ENCODE results near the gene NEBL. TPM values are rescaled to one million over a fixed set of nuclear protein-coding genes. Genes with fewer than 3 reads are reported as not detected.

NEBL gene
- total and polyA plus RNA-seq, 11 donors = 187 to 855 (median 579) TPM

DNA sequence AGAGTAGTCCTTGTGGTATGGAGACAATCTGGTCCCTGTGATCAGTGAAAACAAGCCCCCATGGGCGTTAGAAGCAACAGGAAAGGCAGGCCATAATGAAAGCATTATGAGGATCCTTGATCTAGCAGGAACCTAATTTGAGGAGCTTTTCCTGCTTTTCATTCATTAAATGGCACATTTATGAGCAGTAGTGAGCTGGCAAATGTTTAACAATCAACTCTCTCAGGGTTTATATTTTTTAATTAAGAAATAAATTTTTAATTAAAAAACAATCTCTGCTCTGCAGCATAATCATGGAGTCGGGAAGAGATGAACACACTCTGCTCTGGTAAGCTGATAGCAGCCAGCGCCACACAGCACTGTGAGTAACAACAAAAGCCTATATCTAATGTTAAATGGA is 11.3 kb upstream of the NEBL start:
- intact Hi-C loops (cut with DNase I) = no loop called here
- no peak for ATAC-seq
- no peak for DNase-seq
- no peaks in the 10 kb centered on the region for H3K9me3 ChIP-seq
- 69 to 79% (median 75%) methylated on average over 3 of the region's 3 CpGs for WGBS, 4 donors
- no peak overlapping the region for H3K27ac ChIP-seq
- H3K4me3 ChIP-seq = no peak overlapping the region
- peaks cover 0 to 4% (median 0%) of the 10 kb centered on the region in 12 donors for H3K4me1 ChIP-seq
- H3K36me3 ChIP-seq = no peaks in the 10 kb centered on the region
- no peaks in the 10 kb centered on the region for H3K27me3 ChIP-seq
- TF ChIP-seq POLR2A (IDR thresholded peaks at IDR 0.05) = no peak
- TF ChIP-seq, protein P1, sequence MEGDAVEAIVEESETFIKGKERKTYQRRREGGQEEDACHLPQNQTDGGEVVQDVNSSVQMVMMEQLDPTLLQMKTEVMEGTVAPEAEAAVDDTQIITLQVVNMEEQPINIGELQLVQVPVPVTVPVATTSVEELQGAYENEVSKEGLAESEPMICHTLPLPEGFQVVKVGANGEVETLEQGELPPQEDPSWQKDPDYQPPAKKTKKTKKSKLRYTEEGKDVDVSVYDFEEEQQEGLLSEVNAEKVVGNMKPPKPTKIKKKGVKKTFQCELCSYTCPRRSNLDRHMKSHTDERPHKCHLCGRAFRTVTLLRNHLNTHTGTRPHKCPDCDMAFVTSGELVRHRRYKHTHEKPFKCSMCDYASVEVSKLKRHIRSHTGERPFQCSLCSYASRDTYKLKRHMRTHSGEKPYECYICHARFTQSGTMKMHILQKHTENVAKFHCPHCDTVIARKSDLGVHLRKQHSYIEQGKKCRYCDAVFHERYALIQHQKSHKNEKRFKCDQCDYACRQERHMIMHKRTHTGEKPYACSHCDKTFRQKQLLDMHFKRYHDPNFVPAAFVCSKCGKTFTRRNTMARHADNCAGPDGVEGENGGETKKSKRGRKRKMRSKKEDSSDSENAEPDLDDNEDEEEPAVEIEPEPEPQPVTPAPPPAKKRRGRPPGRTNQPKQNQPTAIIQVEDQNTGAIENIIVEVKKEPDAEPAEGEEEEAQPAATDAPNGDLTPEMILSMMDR (IDR thresholded peaks at IDR 0.05) = no peak

DNA sequence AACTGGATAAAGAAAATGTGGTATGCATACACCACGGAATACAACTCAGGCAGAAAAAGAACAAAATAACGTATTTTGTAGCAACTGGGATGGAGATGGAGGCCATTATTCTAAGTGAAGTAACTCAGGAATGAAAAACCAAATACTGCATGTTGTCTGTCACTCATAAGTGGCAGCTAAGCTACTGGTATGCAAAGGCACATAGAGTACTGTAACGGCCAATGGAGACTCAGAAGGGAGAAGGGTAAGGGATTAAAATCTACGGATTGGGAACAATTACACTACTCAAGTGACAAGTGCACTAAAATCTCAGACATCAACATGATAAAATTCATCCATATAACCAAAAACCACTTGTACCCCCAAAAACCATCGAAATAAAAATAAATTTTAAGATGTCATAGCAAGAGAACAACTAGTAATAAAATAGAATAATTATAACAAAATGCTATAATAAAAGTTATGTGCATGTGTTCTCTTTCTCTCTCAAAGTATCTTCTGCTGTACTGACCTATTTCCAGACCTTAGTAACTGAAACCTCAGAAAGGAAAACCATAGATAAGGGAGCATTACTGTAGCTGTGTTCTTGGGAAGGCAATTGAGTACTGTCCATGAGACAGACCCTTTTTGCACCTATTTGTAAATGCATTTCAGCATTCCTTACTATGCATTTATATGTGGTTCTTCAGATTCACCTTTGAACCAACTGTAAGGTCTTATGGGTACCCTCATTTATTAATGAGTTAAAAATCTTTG is 6.7 kb upstream of the NEBL start:
- ATAC-seq (peak; percentile 50 to 65 (median 56)), DNase-seq (no peak)
- Histone ChIP-seq H3K4me1 (peaks cover 0 to 7% (median 0%) of the 10 kb centered on the region in 12 donors), H3K27ac (no peak overlapping the region), H3K9me3 (no peaks in the 10 kb centered on the region), H3K27me3 (no peaks in the 10 kb centered on the region), H3K36me3 (no peaks in the 10 kb centered on the region), H3K4me3 (no peak overlapping the region)
- WGBS, 4 donors = 72 to 81% (median 76%) methylated on average over 5 of the region's 5 CpGs
- no peak for TF ChIP-seq POLR2A (IDR thresholded peaks at IDR 0.05)
- TF ChIP-seq, protein P1 (IDR thresholded peaks at IDR 0.05) = no peak
- intact Hi-C loops (cut with DNase I) = no loop called here

DNA sequence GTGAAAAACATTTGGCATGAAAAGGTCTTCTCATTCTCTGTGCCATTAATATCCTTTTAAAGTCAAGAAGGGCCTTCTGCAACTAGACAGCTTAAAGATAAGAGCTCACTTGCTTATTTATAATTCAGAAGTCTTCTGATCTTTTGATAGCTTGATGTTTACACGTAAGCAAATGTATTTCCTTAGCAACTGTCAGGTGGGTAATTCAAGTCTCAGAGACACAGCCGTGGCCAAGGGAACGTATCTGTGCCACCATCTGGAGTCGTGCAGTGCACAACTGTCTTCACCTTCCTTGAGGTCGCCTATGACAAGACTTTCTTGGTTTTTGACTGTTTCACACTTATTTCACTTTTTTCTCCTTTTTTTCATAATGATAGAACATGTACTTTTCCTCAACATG is 4.0 kb upstream of the NEBL start:
- no peak overlapping the region for H3K4me3 ChIP-seq
- H3K27me3 ChIP-seq = no peaks in the 10 kb centered on the region
- WGBS, 4 donors = 57 to 68% (median 60%) methylated on average over 5 of the region's 5 CpGs
- no peak for DNase-seq
- no peak overlapping the region for H3K27ac ChIP-seq
- H3K9me3 ChIP-seq = no peaks in the 10 kb centered on the region
- H3K4me1 ChIP-seq = peaks cover 0 to 13% (median 0%) of the 10 kb centered on the region in 12 donors
- no peak for ATAC-seq
- TF ChIP-seq, protein P1 (IDR thresholded peaks at IDR 0.05) = no peak
- no peak for TF ChIP-seq POLR2A (IDR thresholded peaks at IDR 0.05)
- intact Hi-C loops (cut with DNase I) = no loop called here
- no peaks in the 10 kb centered on the region for H3K36me3 ChIP-seq

DNA sequence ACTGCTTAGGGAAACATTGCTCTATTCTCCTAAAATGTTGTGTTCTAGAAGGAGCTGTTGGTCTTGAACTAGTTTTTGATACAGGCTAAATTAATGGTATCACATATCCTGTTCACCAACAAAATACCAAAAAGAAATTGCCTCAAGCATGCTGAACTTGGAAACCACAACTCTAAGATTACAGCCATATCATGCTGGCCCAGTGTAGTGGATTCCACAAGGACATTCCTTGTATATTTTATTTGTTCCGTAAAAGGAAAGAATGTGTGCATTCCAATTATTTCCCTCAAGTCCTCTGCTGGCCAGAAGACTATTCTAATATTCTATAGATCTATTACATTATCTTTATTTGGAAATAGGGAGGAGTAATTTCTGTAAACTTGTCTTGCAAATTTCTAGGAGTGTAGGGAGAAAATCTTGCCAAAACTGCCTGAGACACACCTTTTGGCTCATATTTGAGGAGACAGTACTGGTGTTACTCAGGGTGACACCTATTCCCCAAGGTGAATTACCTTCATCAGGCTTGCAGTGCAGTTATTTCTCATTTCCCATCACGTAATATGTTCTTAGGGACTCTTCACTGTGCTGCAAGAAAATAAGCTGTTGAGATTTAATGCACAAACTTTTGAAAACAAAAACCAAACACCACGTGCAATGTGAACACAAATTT is 1.9 kb upstream of the NEBL start:
- H3K4me3 ChIP-seq = no peak overlapping the region
- 49 to 64% (median 59%) methylated on average over 3 of the region's 3 CpGs for WGBS, 4 donors
- intact Hi-C loops (cut with DNase I) = loop anchor here in 5 of 10 donors (5.0 to 10.0 kb wide), 6 partner anchors 98 to 178 kb away; no protein-coding TSS in a partner anchor
- no peaks in the 10 kb centered on the region for H3K27me3 ChIP-seq
- ATAC-seq (no peak), DNase-seq (no peak)
- H3K9me3 ChIP-seq = no peaks in the 10 kb centered on the region
- TF ChIP-seq, protein P1 (IDR thresholded peaks at IDR 0.05) = no peak
- TF ChIP-seq POLR2A (IDR thresholded peaks at IDR 0.05) = no peak
- H3K36me3 ChIP-seq = peaks cover 0 to 5% (median 0%) of the 10 kb centered on the region in 9 donors
- H3K4me1 ChIP-seq = peaks cover 0 to 12% (median 0%) of the 10 kb centered on the region in 12 donors
- H3K27ac ChIP-seq = peak overlapping the region in 8 of 12 donors; percentile 18 to 95 (median 90)
